Common myeloid progenitor, CD34-positive (primary cell): Measurements from ENCODE around the gene TNN.

Experiments
- CTCF ChIA-PET: fragments of 350-600 bp; sonication (Branson Sonifier 250); formaldehyde crosslinking; loops from one replicate; lab custom pipeline; 2021; ENCODE audit warnings: antibody characterized with exemption; lab: Charles Lee
- POLR2A ChIA-PET: fragments of 350-600 bp; sonication (Branson Sonifier 250); formaldehyde crosslinking; loops from one replicate; lab custom pipeline; 2021; ENCODE audit warnings: antibody characterized with exemption; lab: Charles Lee
- DNase-seq, 3 donors: peaks; one replicate each; pipeline versions ENCODE4 v3.0.0 to v3.0.0-alpha.2; 2013
- H3K27ac ChIP-seq, 2 experiments: 1 replicate in 1 of 2; 2 replicates in 1 of 2; pipeline ENCODE4 v1.7.0; 2013; ENCODE audit warnings: inconsistent platforms in 2 of 2, low read length in 2 of 2, mild to moderate bottlenecking in 2 of 2, low read depth in 1 of 2, moderate library complexity in 1 of 2; ENCODE audit not compliant: severe bottlenecking in 2 of 2, insufficient read depth in 1 of 2, poor library complexity in 1 of 2
- H3K27me3 ChIP-seq, 5 experiments: replicated peaks in 2 of 5; 1 replicate in 3 of 5; 2 replicates in 2 of 5; pipeline versions ENCODE4 v1.6.1 to v1.7.0; 2013; ENCODE audit warnings: low read length in 4 of 5, mild to moderate bottlenecking in 2 of 5, moderate library complexity in 2 of 5, inconsistent platforms in 1 of 5; ENCODE audit not compliant: insufficient read depth in 5 of 5, control insufficient read depth in 4 of 5
- H3K36me3 ChIP-seq, 4 experiments: 1 replicate in 2 of 4; 2 replicates in 2 of 4; pipeline versions ENCODE4 v1.6.1 to v1.7.0; 2013; ENCODE audit warnings: low read length in 3 of 4, control low read depth in 1 of 4, mild to moderate bottlenecking in 1 of 4; ENCODE audit not compliant: control insufficient read depth in 4 of 4, insufficient read depth in 4 of 4
- H3K4me1 ChIP-seq, 4 experiments: 1 replicate in 3 of 4; 2 replicates in 1 of 4; pipeline versions ENCODE4 v1.6.1 to v1.7.1; 2013; ENCODE audit warnings: low read length in 3 of 4, mild to moderate bottlenecking in 3 of 4, control low read depth in 1 of 4, inconsistent platforms in 1 of 4, moderate library complexity in 1 of 4; ENCODE audit not compliant: control insufficient read depth in 4 of 4, insufficient read depth in 4 of 4; ENCODE audit errors: control extremely low read depth in 1 of 4
- H3K4me3 ChIP-seq, 7 experiments: 1 replicate in 4 of 7; 2 replicates in 3 of 7; pipeline versions ENCODE4 v1.5.1 to v1.7.0; 2013; ENCODE audit warnings: mild to moderate bottlenecking in 7 of 7, low read length in 6 of 7, moderate library complexity in 6 of 7, inconsistent platforms in 2 of 7, low read depth in 2 of 7, control low read depth in 1 of 7; ENCODE audit not compliant: insufficient read depth in 4 of 7, control insufficient read depth in 1 of 7; ENCODE audit errors: extremely low read depth in 1 of 7
- H3K9me3 ChIP-seq, 5 experiments: 1 replicate in 4 of 5; 2 replicates in 1 of 5; pipeline versions ENCODE4 v1.6.1 to v1.7.1; 2013; ENCODE audit warnings: low read length in 4 of 5, mild to moderate bottlenecking in 2 of 5, inconsistent platforms in 1 of 5, low read depth in 1 of 5, moderate library complexity in 1 of 5; ENCODE audit not compliant: control insufficient read depth in 4 of 5, insufficient read depth in 2 of 5; ENCODE audit errors: control extremely low read depth in 1 of 5
- WGBS: methylation state at CpG from one replicate; pipeline ENCODE4 v1.1.5; 2013; ENCODE audit not compliant: insufficient coverage; 5-methylcytosine and 5-hydroxymethylcytosine counted together

TNN gene

GRCh38 chr1:175146529-175147213 is 79.0 kb downstream of the TNN start:
- 46% methylated on average over 10 of the region's 21 CpGs for WGBS
- no peaks in the 10 kb centered on the region for H3K36me3 ChIP-seq
- peak; percentile 59 to 79 (median 75) for DNase-seq
- CTCF ChIA-PET, result interaction anchor here (0.7 to 5.0 kb wide), 20 partner anchors 9 to 928 kb away, joined by 3 to 38 read pairs (median 5); no protein-coding TSS in a partner anchor
- H3K4me3 ChIP-seq, result peak overlapping the region in 2 of 7 experiments; percentile 33 to 43
- peaks cover 0 to 4% (median 2%) of the 10 kb centered on the region in 5 experiments for H3K27me3 ChIP-seq
- peaks cover 0 to 2% (median 0%) of the 10 kb centered on the region in 4 experiments for H3K4me1 ChIP-seq
- POLR2A ChIA-PET, result interaction anchor here (0.7 kb wide), 1 partner anchor 821 kb away, joined by 4 read pairs; no protein-coding TSS in a partner anchor
- no peak overlapping the region for H3K27ac ChIP-seq
- no peaks in the 10 kb centered on the region for H3K9me3 ChIP-seq

GRCh38 chr1:175147569-175147968 is 79.9 kb downstream of the TNN start:
- ChIA-PET POLR2A (no interaction called here), CTCF (interaction anchor here (1.6 to 5.0 kb wide), 7 partner anchors 8 to 172 kb away, joined by 4 to 38 read pairs (median 20); no protein-coding TSS in a partner anchor)
- Histone ChIP-seq H3K36me3 (no peaks in the 10 kb centered on the region), H3K4me1 (peaks cover 0 to 5% (median 2%) of the 10 kb centered on the region in 4 experiments), H3K27me3 (peaks cover 0 to 10% (median 2%) of the 10 kb centered on the region in 5 experiments), H3K27ac (no peak overlapping the region), H3K4me3 (no peak overlapping the region), H3K9me3 (no peaks in the 10 kb centered on the region)
- no peak for DNase-seq
- WGBS, result 100% methylated on average over 3 of the region's 5 CpGs

DNA sequence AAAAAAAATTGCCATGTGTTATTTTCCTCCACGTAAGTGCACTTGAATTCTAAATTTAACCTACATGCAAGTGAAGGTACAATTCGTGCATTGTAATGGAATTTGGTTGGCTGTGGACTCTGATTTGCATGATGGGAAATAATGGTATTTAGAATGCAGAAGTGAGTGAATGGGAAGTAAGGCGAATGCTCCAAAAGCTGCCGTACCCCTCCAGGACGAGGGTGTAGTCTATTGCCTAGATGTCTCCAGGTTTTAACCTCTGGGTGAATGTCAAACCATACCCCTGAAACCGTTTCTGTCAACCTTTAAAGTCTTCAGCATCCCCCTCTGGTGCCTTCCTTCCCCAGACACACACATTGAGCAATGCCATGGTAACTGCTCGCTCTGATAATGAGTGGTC is 80.4 kb downstream of the TNN start:
- Histone ChIP-seq H3K36me3 (no peaks in the 10 kb centered on the region), H3K27ac (no peak overlapping the region), H3K4me1 (peaks cover 0 to 5% (median 2%) of the 10 kb centered on the region in 4 experiments), H3K9me3 (no peaks in the 10 kb centered on the region), H3K27me3 (peaks cover 0 to 14% (median 2%) of the 10 kb centered on the region in 5 experiments), H3K4me3 (no peak overlapping the region)
- WGBS, result 59% methylated on average over 5 of the region's 7 CpGs
- DNase-seq, result no peak
- ChIA-PET CTCF (interaction anchor here (1.4 to 5.0 kb wide), 6 partner anchors 8 to 596 kb away, joined by 4 to 38 read pairs (median 22); no protein-coding TSS in a partner anchor), POLR2A (no interaction called here)

- peak in 1 of 3 donors; percentile 10 for DNase-seq
- ChIA-PET CTCF (interaction anchor here (0.7 to 5.3 kb wide), 21 partner anchors 10 to 972 kb away, joined by 3 to 140 read pairs (median 5); partner anchors contain the start of genes TNN and TNR), POLR2A (no interaction called here)
- Histone ChIP-seq H3K9me3 (no peaks in the 10 kb centered on the region), H3K27me3 (peaks cover 0 to 28% (median 9%) of the 10 kb centered on the region in 5 experiments), H3K27ac (no peak overlapping the region), H3K4me3 (no peak overlapping the region), H3K4me1 (peaks cover 0 to 10% (median 5%) of the 10 kb centered on the region in 4 experiments), H3K36me3 (no peaks in the 10 kb centered on the region)
- 91% methylated on average over 8 of the region's 9 CpGs for WGBS
Observed at GRCh38 chr1:175150596-175151319, 83.1 kb downstream of the TNN start.

- CTCF ChIA-PET, result interaction anchor here (0.7 to 5.3 kb wide), 32 partner anchors 9 to 971 kb away, joined by 3 to 140 read pairs (median 4); partner anchors contain the start of genes MRPS14, TNN and TNR
- WGBS, result 7% methylated on average over 9 of the region's 15 CpGs
Observed at GRCh38 chr1:175152006-175152652, 84.5 kb downstream of the TNN start.

DNA sequence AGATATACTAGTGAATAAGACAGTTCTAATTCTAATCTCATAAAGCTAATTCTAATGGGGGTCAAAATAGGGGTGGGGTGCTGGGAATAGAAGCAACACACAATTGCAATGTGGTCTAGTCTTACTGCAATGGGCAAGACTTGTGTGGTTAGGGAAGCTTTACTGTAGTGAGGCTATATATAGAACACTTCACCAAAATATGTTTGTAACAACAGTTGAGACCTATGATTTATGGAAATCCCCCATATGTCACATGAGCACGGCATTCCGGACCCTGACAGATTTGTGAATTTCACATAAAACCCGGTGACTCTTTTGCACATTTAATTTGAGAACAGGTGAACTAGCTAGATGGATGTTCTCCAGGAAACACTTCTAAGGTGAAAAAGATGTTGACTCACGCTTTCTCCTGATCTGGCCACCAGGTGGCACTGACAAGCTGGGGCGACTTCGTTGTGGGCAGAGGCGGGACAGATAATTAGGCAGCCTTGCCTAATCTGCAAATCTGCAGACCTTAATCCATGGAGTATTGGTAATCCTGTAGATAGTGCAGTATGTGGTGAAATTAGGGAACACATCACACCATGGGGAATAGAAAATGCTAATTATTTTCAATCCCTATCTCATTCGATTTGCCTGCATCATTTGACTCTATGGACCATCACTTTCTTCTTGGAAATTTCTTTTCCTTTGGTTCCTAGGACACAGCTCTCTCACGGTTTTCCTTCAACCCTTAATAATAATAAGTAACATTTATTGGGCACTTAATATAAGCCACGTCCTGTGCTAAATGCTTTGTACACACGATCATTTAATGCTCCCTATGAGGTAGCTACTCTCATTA is 87.2 kb downstream of the TNN start:
- Histone ChIP-seq H3K9me3 (no peaks in the 10 kb centered on the region), H3K27me3 (peaks cover 0 to 28% (median 9%) of the 10 kb centered on the region in 5 experiments), H3K27ac (no peak overlapping the region), H3K4me1 (peaks cover 0 to 9% (median 5%) of the 10 kb centered on the region in 4 experiments), H3K4me3 (no peak overlapping the region), H3K36me3 (peaks cover 2 to 11% (median 6%) of the 10 kb centered on the region in 4 experiments)
- ChIA-PET CTCF (interaction anchor here (0.6 to 12.2 kb wide), 46 partner anchors 9 to 920 kb away, joined by 3 to 167 read pairs (median 4); no protein-coding TSS in a partner anchor), POLR2A (interaction anchor here (0.5 to 1.0 kb wide), 2 partner anchors 33 to 164 kb away, joined by 3 to 5 read pairs; no protein-coding TSS in a partner anchor)
- 23% methylated on average over 7 of the region's 11 CpGs for WGBS
- peak; percentile 56 to 83 (median 77) for DNase-seq

More at GRCh38 chr1:175152006-175152652, 84.5 kb downstream of the TNN start:
- no peaks in the 10 kb centered on the region for H3K9me3 ChIP-seq
- peaks cover 0 to 9% (median 5%) of the 10 kb centered on the region in 4 experiments for H3K4me1 ChIP-seq
- H3K27ac ChIP-seq, result no peak overlapping the region
- POLR2A ChIA-PET, result interaction anchor here (0.7 kb wide), 1 partner anchor 693 kb away, joined by 3 read pairs; no protein-coding TSS in a partner anchor
- peak; percentile 63 to 75 (median 67) for DNase-seq
- no peak overlapping the region for H3K4me3 ChIP-seq
- H3K27me3 ChIP-seq, result peaks cover 0 to 28% (median 9%) of the 10 kb centered on the region in 5 experiments
- H3K36me3 ChIP-seq, result no peaks in the 10 kb centered on the region
